HG02884 (cell line): ENCODE results near the gene ERCC8.
"Not testable (repeated sequence)": the region's sequence is repeated elsewhere in the genome, so short reads cannot be mapped to it uniquely, and the experiment has no call there.

Experiments
- ATAC-seq: cut with Tn5 transposase; IDR thresholded peaks from one replicate; pipeline ENCODE4 v1.9.1; 2021; ENCODE audit warnings: mild to moderate bottlenecking, moderate library complexity; ENCODE audit not compliant: unreplicated experiment

Gene ERCC8

DNA sequence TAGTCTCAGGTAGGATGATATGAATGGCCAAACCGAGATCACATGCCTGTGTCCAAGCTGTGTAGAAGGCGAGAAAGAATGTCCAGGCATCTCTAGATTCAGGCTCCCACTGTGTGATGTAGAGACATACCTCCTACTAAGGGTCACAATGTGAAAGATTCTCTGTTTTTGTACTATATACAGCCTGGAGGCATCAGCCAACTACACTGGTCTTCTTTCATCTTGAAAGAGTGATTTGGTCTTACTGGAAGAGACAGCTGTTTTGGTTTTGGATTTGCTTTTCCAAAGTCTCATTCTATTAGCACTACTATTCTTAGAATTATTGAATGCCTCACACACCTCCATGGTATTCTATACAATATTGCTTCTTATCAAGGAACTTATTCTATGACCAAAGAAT, 26.4 kb downstream of the ERCC8 start:
- ATAC-seq = no peak

DNA sequence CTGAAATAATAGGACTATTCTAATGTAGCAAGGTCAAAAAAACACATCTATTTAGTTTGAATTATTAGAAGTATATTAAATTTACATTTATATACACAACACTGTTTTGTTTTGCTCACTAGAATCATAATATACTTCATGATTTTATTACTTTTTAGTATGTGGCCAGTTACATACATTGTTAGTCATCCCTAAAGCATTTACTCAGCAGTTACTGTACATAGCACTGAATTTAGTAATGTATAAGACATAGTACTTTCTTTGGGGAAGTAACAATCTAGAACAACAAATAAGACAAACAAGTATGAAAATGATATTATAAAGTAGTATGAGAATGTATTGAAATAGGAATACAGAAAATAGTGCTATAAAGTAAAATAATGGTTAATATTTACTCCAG, 28.2 kb downstream of the ERCC8 start:
- ATAC-seq = no peak

DNA sequence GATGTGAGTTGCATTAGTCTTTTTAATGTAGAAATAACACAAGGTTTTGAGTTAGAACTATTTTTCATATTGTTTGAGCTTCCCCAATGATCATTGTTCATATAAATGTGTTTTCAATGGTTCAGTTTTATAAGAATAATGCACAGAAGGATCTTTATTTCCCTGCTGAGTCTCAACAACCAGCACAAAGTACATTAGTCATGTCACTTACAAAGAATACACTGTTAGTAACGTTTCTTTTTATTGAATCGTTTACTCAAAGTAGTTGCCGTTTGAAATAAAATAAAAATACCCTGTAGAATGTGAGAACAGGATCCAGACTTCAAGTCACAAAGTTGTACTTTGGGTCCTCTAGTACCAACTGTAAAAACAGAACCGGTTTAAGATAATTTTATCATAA, 41.5 kb downstream of the ERCC8 start:
- ATAC-seq = no peak

GRCh38 chr5:60896991-60897390, 47.9 kb downstream of the ERCC8 start:
- ATAC-seq = no peak

- no peak for ATAC-seq
Observed at GRCh38 chr5:60893521-60893920, 51.3 kb downstream of the ERCC8 start.

GRCh38 chr5:60891667-60892066, 53.2 kb downstream of the ERCC8 start:
- ATAC-seq = no peak

- ATAC-seq = no peak
Observed at GRCh38 chr5:60888359-60889061, 56.4 kb downstream of the ERCC8 start.

DNA sequence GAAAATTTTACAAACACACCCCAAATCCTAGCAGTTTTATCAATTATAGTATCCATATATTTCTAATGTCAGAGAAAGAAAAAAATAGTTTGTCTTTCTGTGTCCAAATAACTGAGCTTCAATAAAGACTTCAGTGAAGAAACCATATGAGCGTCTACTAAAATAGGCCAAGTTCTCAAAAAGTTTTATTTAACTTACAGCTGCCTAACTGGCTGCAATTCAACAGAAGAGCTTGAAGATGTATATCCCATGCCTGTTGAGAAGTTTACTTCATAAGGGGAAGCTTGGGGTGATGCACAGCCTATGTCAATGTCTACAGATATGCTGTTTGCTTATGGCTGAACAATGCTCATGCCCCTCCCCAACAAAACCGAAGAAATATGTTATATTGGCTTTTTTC, 57.1 kb downstream of the ERCC8 start:
- no peak for ATAC-seq

DNA sequence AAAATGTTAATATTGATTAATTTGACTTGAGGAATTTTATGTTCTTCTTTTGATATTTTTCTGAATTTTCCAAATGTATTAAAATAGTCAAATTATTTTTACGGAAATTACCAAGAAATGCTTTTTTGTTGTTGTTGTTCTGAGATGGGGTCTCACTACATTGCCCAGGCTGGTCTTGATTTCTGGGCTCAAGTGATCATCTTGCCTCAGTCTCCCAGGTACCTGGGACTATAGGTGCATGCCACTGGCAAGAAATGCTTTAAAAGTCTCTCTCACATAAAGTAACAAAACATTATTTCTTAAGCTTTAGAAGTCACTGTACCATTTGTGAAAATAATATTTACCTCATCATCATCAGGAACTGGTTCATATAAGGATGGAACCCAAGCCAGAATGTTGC, 57.8 kb downstream of the ERCC8 start:
- no peak for ATAC-seq

GRCh38 chr5:60886158-60886557, 58.7 kb downstream of the ERCC8 start:
- ATAC-seq = no peak

- no peak for ATAC-seq
Observed at GRCh38 chr5:60883229-60883628, 61.6 kb downstream of the ERCC8 start.

DNA sequence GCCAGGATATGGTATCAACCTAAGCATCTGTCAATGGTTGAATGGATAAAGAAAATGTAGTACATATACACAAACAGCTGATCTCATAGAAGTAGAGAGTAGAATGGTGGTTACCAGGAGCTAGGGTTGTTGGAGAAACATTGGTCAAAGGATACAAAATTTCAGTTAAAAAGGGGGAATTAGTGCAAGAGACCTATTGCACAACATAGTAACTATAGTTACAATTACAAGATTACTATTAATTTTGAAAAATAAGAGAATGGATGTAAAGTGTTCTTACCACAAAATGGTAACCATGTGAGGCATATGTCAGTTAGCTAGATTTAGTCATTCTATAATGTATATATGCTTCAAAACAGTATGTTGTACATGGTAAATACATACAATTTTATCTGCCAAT, 72.0 kb downstream of the ERCC8 start:
- ATAC-seq = no peak

DNA sequence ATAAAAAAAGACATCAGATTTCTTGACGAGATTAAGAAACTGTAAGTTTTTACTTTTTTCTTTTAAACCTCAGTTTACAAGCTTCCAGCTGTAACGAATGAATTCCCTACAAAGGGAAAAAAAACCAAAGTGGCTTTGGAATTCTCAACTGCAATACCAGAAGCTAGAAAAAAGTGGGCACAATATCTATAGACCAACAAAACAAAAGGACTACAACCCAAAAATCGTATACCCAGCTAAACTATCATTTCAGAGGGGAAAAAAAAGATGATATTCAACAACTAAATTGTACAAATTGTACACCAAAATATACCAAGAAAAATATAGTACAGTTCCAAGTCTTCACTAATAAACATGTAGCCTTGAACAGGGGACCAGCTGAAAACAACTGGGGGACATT, 74.0 kb downstream of the ERCC8 start:
- no peak for ATAC-seq

- ATAC-seq = not testable (repeated sequence)
Observed at GRCh38 chr5:60860572-60860971, 84.3 kb downstream of the ERCC8 start.

DNA sequence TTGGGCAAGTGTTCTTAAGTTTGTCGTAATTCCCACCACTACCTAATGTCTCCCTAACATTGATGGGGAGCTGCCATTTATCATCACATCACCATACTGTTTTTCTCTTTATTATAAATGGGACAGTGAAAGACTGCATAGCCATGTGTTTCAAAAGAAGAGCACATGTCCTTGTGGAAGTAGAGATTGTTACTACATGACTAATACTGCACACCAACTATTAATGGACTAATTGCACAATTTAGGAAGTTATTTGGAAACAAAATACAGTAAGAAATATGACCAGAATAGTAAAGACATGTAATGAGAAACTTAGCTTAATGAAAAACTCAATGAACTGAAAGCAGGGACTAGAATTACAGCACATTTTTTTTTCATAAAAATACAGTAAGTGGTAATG, 88.8 kb downstream of the ERCC8 start:
- no peak for ATAC-seq

- ATAC-seq = no peak
Observed at GRCh38 chr5:60852940-60853339, 91.9 kb downstream of the ERCC8 start.

DNA sequence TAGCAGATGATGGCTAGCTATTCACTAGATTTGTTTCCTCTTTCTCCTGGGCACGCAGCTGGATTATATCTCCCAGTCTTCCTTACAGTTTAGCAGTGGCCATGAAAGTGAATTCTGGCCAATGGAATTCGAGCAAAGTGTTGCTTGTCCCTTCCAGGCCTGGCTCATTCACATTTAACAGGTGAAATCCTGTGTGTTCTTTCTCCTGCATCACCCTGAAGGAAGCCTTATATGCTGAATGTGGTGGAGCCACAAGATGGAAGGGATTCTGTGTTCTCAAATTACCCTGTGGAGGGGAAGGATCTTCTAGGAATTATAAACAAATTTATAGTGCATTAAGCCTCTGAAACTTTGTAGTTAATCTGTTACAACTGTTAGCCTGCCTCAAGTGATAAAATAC, 92.6 kb downstream of the ERCC8 start:
- no peak for ATAC-seq

- no peak for ATAC-seq
Observed at GRCh38 chr5:60851626-60852025, 93.2 kb downstream of the ERCC8 start.

- ATAC-seq = no peak
Observed at GRCh38 chr5:60846298-60846697, 98.6 kb downstream of the ERCC8 start.

GRCh38 chr5:60843936-60844905, 100.6 kb downstream of the ERCC8 start, which contains the start of gene ELOVL7:
ELOVL7 (minus strand) TSS chr5:60844269; CDS start chr5:60787397, 56,872 bp downstream.
- peak; percentile 87 for ATAC-seq

GRCh38 chr5:60843386-60843935, 101.4 kb downstream of the ERCC8 start:
- ATAC-seq = no peak
